ENCODE data around the gene TUBGCP2.

TUBGCP2 gene

GRCh38 chr10:133308421-133309099, at the start of gene TUBGCP2, which contains the start of gene ZNF511:
Gene TUBGCP2 (minus strand): TSS chr10:133308872. CDS start chr10:133302941, 5,931 bp downstream.
Gene ZNF511 (plus strand): TSS chr10:133308914. CDS start chr10:133308944, 30 bp downstream.
- peak within 1 kb of the TSS; percentile 90 for H3K27ac ChIP-seq
- TF ChIP-seq CTCF (conservative IDR thresholded peaks at IDR 0.05): no peak

GRCh38 chr10:133357285-133358161, 48.9 kb upstream of the TUBGCP2 start, which contains the start of gene FUOM:
Gene FUOM (minus strand): TSS chr10:133358019. CDS start chr10:133358007, 12 bp downstream.
- no peak for TF ChIP-seq CTCF (conservative IDR thresholded peaks at IDR 0.05)
- peak within 1 kb of the TSS; percentile 71; the same call in 1 of the 2 replicates for H3K27ac ChIP-seq

GRCh38 chr10:133356549-133357284, 48.0 kb upstream of the TUBGCP2 start:
- TF ChIP-seq CTCF (conservative IDR thresholded peaks at IDR 0.05): no peak
- no peak overlapping the region for H3K27ac ChIP-seq

- no peak overlapping the region for H3K27ac ChIP-seq
- TF ChIP-seq CTCF (conservative IDR thresholded peaks at IDR 0.05): no peak
Measured at GRCh38 chr10:133355991-133356390, 47.3 kb upstream of the TUBGCP2 start.

- TF ChIP-seq CTCF (conservative IDR thresholded peaks at IDR 0.05): no peak
Measured at GRCh38 chr10:133355266-133355665, 46.6 kb upstream of the TUBGCP2 start.

GRCh38 chr10:133354672-133355240, 46.1 kb upstream of the TUBGCP2 start:
- no peak overlapping the region for H3K27ac ChIP-seq
- no peak for TF ChIP-seq CTCF (conservative IDR thresholded peaks at IDR 0.05)

More at GRCh38 chr10:133355266-133355665, 46.6 kb upstream of the TUBGCP2 start:
- H3K27ac ChIP-seq: no peak overlapping the region

Data from VCaP (cell line).